Gastroesophageal sphincter (tissue), 4 donors: ENCODE data around the gene MYO1D. TPM values are rescaled to one million over a fixed set of nuclear protein-coding genes. Genes with fewer than 3 reads are reported as not detected.

Source experiments
- ATAC-seq: fragments of 150-250 bp; one replicate; pipeline ENCODE4 v1.9.1; 2016; ENCODE audit warnings: mild to moderate bottlenecking, moderate library complexity
- H3K27ac ChIP-seq, 4 donors: fragments of 200-600 bp; sonication (generic) in 3 of 4; 1 replicate in 3 of 4; 2 replicates in 1 of 4; pipeline ENCODE4 v1.5.1; 2016 to 2019
- H3K27me3 ChIP-seq: fragments of 200-600 bp; sonication (generic); one replicate; pipeline ENCODE4 v1.5.1; 2019
- H3K36me3 ChIP-seq, 2 donors: fragments of 200-600 bp; sonication (generic); one replicate each; pipeline ENCODE4 v1.5.1; 2019; ENCODE audit warnings: control low read depth in 1 of 2
- H3K4me1 ChIP-seq, 3 donors: fragments of 200-600 bp; sonication (generic); 1 replicate in 2 of 3; 2 replicates in 1 of 3; pipeline ENCODE4 v1.5.1; 2016 to 2019; ENCODE audit warnings: control low read depth in 2 of 3
- H3K4me3 ChIP-seq, 2 donors: fragments of 200-600 bp; sonication (generic); one replicate each; pipeline ENCODE4 v1.5.1; 2019; ENCODE audit warnings: mild to moderate bottlenecking in 1 of 2, moderate library complexity in 1 of 2
- H3K9me3 ChIP-seq, 3 donors: fragments of 200-600 bp; sonication (generic); one replicate each; pipeline ENCODE4 v1.5.1; 2017 to 2019; ENCODE audit warnings: control low read depth in 2 of 3
- CTCF ChIP-seq, 4 experiments: fragments of 200-600 bp in 2 of 4; fragments of 450-650 bp in 2 of 4; sonication (generic) in 1 of 4; IDR thresholded peaks; one replicate each; pipeline ENCODE4 v1.5.1; 2017 to 2019; ENCODE audit warnings: antibody characterized with exemption in 4 of 4, mild to moderate bottlenecking in 2 of 4, moderate library complexity in 2 of 4
- EP300 ChIP-seq: sonication (generic); formaldehyde crosslinking; IDR thresholded peaks from one replicate; pipeline ENCODE4 v1.6.1; 2017; ENCODE audit warnings: antibody characterized with exemption, mild to moderate bottlenecking
- POLR2A ChIP-seq, 2 donors: fragments of 450-650 bp; IDR thresholded peaks; one replicate each; pipeline ENCODE4 v1.6.1; 2017; ENCODE audit warnings: antibody characterized with exemption in 2 of 2, mild to moderate bottlenecking in 2 of 2, moderate library complexity in 1 of 2
- POLR2AphosphoS5 ChIP-seq: sonication (generic); formaldehyde crosslinking; IDR thresholded peaks from one replicate; pipeline ENCODE4 v1.6.1; 2017; ENCODE audit warnings: antibody characterized with exemption
- WGBS, 2 donors: methylation state at CpG; one replicate each; pipeline ENCODE4 v1.1.5; 2018; ENCODE audit warnings: low coverage in 1 of 2; 5-methylcytosine and 5-hydroxymethylcytosine counted together
- total RNA-seq, 4 donors: library from RNA; depleted of rRNA; stranded (reverse); fragments of >200 nt; gene quantifications; one replicate each; pipeline ENCODE4 v1.1.0, GENCODE V29; 2016

Gene MYO1D
- total RNA-seq, 4 donors from 2014 or later, result 28.2 to 63.5 (median 47.2) TPM

GRCh38 chr17:32486701-32487472 lies 390.0 kb downstream of the MYO1D start, which contains the start of gene CDK5R1:
TSS of gene CDK5R1 (plus strand) at chr17:32486993. CDS start at chr17:32487621, 628 bp downstream.
- peaks cover 0 to 10% of the 10 kb centered on the region in 2 donors for H3K36me3 ChIP-seq
- TF ChIP-seq POLR2A (IDR thresholded peaks at IDR 0.05) (no peak), POLR2AphosphoS5 (no peak), CTCF (IDR thresholded peaks at IDR 0.05) (no peak), EP300 (no peak)
- peak within 1 kb of the TSS; percentile 36 to 87 (median 82) for H3K27ac ChIP-seq
- no CpG with 5 or more reads among the region's 135 CpGs for WGBS, 2 donors
- H3K27me3 ChIP-seq, result no peaks in the 10 kb centered on the region
- peak; percentile 79 for ATAC-seq
- peaks cover 0 to 47% (median 14%) of the 10 kb centered on the region in 3 donors for H3K4me1 ChIP-seq
- H3K4me3 ChIP-seq, result peak within 1 kb of the TSS; percentile 36 to 66
- no peaks in the 10 kb centered on the region for H3K9me3 ChIP-seq

- H3K36me3 ChIP-seq, result peaks cover 0 to 17% of the 10 kb centered on the region in 2 donors
- no CpG with 5 or more reads among the region's 72 CpGs for WGBS, 2 donors
- peak; percentile 91 for ATAC-seq
- H3K9me3 ChIP-seq, result no peaks in the 10 kb centered on the region
- H3K4me1 ChIP-seq, result peaks cover 0 to 47% (median 14%) of the 10 kb centered on the region in 3 donors
- peak overlapping the region; percentile 36 to 66 for H3K4me3 ChIP-seq
- TF ChIP-seq POLR2A (IDR thresholded peaks at IDR 0.05) (peak in 1 of 2 donors; percentile 35), CTCF (IDR thresholded peaks at IDR 0.05) (peak in 2 of 4 experiments; percentile 7 to 8), POLR2AphosphoS5 (no peak), EP300 (no peak)
- H3K27me3 ChIP-seq, result no peaks in the 10 kb centered on the region
- H3K27ac ChIP-seq, result peak overlapping the region; percentile 36 to 87 (median 82)
Measured at GRCh38 chr17:32486111-32486700, 390.7 kb downstream of the MYO1D start.

GRCh38 chr17:32485261-32486110 lies 391.4 kb downstream of the MYO1D start:
- Histone ChIP-seq H3K4me1 (peaks cover 0 to 47% (median 14%) of the 10 kb centered on the region in 3 donors), H3K27ac (peak overlapping the region; percentile 36 to 87 (median 82)), H3K36me3 (peaks cover 0 to 24% of the 10 kb centered on the region in 2 donors), H3K9me3 (no peaks in the 10 kb centered on the region), H3K4me3 (peak overlapping the region; percentile 36 to 66), H3K27me3 (no peaks in the 10 kb centered on the region)
- WGBS, 2 donors, result 56 to 70% methylated on average over 5 to 6 of the region's 12 CpGs
- TF ChIP-seq POLR2AphosphoS5 (no peak), POLR2A (IDR thresholded peaks at IDR 0.05) (no peak), EP300 (no peak)
- no peak for ATAC-seq

GRCh38 chr17:32484628-32485027 lies 392.3 kb downstream of the MYO1D start:
- TF ChIP-seq CTCF (IDR thresholded peaks at IDR 0.05) (no peak), EP300 (no peak), POLR2A (IDR thresholded peaks at IDR 0.05) (no peak), POLR2AphosphoS5 (no peak)
- Histone ChIP-seq H3K36me3 (peaks cover 0 to 33% of the 10 kb centered on the region in 2 donors), H3K4me3 (no peak overlapping the region), H3K9me3 (no peaks in the 10 kb centered on the region), H3K27ac (peak overlapping the region in 2 of 4 donors; percentile 60 to 64), H3K27me3 (no peaks in the 10 kb centered on the region), H3K4me1 (peaks cover 0 to 47% (median 14%) of the 10 kb centered on the region in 3 donors)
- WGBS, 2 donors, result 59 to 66% methylated on average over 3 to 10 of the region's 11 CpGs
- no peak for ATAC-seq

GRCh38 chr17:32484041-32484461 lies 392.9 kb downstream of the MYO1D start:
- WGBS, 2 donors, result 95 to 96% methylated on average over 2 to 3 of the region's 4 CpGs
- H3K4me1 ChIP-seq, result peaks cover 0 to 47% (median 14%) of the 10 kb centered on the region in 3 donors
- peak overlapping the region in 3 of 4 donors; percentile 48 to 64 (median 60) for H3K27ac ChIP-seq
- peaks cover 0 to 39% of the 10 kb centered on the region in 2 donors for H3K36me3 ChIP-seq
- H3K4me3 ChIP-seq, result no peak overlapping the region
- no peak for ATAC-seq
- no peaks in the 10 kb centered on the region for H3K27me3 ChIP-seq
- H3K9me3 ChIP-seq, result no peaks in the 10 kb centered on the region
- TF ChIP-seq EP300 (no peak), CTCF (IDR thresholded peaks at IDR 0.05) (no peak)
